NCI-H128 (cell line): ENCODE measurements around the gene ASCL2.

ENCODE experiments used
- DNase-seq: peaks from one replicate; lab custom pipeline; 2025; ENCODE audit not compliant: unreplicated experiment; lab: John Stamatoyannopoulos, UW

Gene ASCL2

DNA sequence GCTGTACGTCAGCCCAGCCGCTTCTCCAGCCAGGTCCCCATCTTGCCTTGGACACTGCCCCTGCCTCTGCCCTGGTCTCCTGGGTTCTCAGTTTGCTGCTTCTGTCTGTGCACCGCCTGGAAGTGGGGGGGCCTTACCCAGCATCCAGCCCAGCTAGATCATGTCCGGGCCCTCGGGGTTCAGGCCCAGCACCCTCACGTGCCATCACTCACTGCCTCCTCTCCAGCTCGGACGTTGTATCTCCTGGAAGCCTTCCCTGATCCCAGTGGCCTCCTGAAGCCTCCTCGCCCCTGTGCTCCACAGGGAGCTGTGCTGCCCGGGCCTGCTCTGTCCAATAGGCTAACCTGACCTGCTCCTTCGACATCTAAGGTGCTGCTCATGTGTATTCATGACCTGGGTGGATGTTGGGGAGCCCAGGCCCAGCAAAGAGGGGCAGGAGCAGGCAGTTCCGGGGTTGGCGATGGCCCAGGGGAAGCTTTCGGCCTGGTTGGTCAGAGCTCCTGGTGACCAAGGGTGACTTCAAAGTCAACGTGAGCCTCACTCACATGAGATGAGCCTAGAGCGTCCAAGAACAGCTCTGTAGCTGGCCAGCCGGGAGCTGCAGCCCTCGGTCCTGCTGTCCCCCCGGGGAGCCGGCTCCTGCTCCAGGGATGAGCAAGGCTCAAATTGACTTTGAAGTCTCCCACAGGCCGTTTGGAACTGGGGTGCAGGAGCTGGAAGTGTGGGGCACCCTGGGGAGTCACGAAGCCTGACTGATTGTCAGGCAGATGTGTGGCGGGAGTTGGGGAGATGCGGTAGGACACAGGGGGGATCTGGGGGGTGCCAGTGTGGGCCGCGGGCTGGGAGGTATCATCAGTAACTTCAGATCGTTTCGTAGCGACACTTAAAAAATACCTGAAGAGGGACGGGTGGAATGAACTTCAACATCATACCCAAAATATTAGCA is 5.2 kb upstream of the ASCL2 start:
- DNase-seq = no peak

DNA sequence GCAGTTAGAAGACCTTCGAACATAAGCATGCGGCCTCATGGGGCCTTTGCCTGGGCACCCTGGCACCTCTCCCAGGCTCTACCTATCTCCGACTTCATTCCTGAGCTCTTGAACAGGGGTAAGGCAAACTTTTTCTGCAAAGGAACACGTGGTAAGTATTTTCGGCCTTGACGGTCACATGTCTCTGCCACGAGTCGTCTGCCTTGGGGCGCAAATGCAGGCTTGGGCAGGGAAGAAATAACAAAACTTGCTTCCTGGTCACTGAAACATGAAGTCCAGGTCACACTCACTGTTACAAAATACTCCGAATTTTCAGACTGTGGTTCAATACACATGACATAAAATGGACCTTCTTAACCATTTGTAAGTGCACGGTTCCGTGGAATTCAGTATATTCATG is 3.4 kb upstream of the ASCL2 start:
- DNase-seq = no peak

- DNase-seq = no peak
Observed at GRCh38 chr11:2273311-2273710, 2.9 kb upstream of the ASCL2 start.

DNA sequence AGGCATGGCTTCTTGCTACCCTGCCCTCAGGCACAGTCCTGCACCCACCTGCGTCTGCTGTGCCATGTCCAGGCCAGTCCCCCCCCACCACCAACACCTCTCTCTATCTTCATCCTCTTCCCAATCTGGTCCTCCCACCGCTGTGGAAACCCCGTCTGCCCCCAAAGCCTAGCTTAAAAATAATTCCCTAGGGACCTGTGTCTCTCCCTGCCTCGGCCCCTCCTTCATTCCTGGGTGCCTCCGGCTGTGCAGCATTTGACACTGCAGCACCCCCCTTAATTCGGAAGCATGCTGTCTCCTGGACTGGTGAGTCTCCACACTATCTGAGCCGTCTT is 2.5 kb upstream of the ASCL2 start:
- no peak for DNase-seq

DNA sequence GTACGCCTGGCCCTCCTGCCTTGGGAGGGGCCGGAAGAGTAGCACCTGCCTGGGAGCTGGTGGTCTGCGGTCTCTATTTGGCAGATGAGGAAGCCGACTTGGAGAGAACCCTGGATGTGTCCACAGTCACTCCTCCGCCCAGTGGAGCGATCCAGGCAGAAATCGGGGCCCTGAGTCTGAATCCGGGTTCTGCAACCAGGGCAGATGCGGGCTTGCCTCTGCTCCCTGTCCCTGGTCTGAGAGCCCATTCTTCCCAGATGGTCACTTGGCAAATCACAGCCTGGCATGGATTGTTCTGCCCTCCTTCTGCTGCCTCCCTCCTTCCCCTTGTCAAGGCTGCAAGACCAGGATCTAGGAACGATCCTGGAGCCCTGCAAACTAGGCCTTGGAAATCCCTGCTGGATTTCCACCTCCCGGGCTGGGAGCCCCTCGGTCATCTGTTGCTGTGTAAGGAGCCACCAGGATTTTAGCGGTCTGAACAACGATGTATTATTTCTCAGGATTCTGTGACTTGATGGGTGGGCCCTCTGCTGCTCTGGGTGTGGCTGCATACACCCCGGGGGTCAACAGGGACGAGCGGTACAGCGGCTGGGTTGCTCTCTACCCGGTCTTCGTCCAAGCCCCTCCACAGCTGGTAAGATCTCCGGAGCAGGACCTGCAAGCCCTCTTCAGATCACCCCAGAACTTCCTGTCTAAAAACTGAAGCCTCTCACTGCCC is 2.0 kb upstream of the ASCL2 start:
- DNase-seq = no peak

DNA sequence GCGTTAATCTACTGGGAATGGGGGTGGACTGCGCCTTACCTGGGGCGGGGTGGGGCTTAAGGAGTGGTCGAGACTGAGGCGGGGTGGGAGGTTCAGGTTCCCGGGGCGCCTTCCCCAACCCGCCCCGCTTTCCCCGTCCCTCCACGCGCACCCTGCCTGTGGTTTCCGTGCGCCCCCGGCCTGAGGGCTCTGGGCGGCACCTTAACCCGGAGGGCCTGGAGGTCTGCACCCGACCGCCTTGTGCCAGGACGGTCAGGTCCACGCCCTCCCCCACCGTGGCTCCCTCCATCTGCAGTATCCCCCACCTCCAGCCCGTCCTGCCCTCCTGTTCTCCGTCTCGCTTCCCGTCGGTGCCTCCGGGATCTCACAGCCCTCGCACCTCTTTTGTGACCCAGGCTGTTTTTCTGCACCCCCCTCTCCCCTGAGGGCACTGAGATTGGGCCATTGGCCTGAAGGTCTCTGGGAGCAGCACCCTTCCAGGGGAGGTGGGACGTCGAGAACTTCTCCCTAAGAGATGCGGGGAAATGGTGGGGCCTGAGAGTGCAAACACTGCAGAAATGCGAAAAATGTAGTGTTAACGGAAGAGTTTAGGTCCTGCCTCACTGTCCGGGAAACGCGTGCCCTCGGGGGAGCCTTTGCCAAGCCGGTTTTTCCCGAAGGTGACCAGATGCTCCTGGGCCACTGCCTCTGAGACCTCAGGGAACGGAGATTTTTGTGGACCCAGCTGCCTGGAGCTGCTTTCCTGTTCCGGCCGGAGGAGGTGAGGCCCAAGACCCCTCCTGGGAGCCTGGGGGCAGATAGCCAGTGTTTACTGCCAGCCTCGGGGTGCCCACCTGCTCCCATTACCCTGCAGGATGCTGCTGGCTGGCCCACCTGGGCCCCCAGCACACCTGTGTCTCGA is 1.2 kb upstream of the ASCL2 start:
- no peak for DNase-seq

DNA sequence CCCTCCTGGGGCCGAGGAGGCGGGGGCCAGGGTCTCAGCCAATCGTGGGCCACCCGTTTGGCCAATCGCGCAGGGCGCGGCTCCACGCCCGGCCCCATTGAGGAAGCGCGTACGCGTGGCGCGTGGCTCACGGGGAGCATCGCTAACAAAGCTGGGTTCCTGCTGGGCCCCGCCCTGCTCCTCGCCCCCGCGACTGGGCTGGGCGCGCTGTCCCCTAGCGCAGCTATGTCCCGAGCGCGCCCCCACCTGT is 614 bp upstream of the ASCL2 start:
- no peak for DNase-seq

DNA sequence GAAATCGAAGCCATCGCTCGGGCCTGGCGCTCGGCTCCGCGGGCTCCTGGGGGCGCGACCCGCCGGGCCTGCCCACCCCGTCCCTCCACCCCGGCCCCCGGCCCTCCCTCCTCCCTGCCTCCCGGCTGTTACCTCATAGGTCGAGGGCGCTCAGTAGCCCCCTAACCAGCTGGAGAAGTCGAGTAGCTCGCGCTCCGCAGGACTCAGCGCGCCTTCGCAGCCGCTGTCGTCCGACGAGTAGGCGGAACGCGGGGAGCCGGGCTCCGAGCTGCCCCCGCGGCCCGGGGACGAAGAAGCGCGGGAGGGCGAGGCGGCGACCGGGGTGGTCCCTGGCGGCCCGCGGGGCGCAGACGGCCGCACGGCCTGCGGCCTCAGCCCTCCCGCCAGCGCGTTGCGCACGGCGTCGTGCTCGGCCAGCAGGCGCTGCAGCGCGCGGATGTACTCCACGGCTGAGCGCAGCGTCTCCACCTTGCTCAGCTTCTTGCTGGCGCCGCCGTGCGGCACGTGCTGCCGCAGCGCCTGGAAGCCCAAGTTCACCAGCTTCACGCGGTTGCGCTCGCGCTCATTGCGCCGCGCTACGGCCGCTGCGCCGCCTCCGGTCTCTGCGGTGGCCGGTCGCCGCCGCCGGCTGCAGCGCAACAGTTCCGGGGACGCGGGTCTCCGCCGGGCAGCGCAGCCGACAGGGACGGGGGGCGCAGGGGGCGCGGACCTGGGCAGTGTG is 627 bp downstream of the ASCL2 start:
- DNase-seq = peak; percentile 16

- no peak for DNase-seq
Observed at GRCh38 chr11:2268729-2269600, 1.4 kb downstream of the ASCL2 start.

GRCh38 chr11:2267851-2268728 is 2.3 kb downstream of the ASCL2 start:
- DNase-seq = no peak

- no peak for DNase-seq
Observed at GRCh38 chr11:2267306-2267850, 3.0 kb downstream of the ASCL2 start.

- no peak for DNase-seq
Observed at GRCh38 chr11:2266586-2267305, 3.6 kb downstream of the ASCL2 start.

- no peak for DNase-seq
Observed at GRCh38 chr11:2265854-2266585, 4.4 kb downstream of the ASCL2 start.

DNA sequence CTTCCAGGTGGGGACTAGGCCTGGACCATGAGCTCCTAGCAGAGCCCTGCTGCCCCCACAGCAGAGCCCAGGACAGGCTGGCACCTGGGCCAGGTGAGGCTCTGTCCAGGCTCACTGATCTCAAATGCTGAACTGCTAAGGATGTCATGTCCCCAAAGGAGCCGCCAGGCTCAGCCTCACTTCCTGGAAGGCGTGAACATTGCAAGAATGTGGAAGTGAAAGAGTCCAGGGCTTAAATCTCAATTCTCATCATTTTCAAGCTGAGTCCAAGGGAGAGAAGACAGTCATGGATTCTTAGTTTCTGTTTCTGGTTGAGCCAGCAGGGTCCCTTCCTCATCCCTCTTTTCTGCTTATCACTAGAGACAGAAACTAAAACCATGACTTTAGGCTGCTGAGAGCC is 5.0 kb downstream of the ASCL2 start:
- DNase-seq = no peak

- DNase-seq = no peak
Observed at GRCh38 chr11:2264366-2265053, 5.9 kb downstream of the ASCL2 start.

DNA sequence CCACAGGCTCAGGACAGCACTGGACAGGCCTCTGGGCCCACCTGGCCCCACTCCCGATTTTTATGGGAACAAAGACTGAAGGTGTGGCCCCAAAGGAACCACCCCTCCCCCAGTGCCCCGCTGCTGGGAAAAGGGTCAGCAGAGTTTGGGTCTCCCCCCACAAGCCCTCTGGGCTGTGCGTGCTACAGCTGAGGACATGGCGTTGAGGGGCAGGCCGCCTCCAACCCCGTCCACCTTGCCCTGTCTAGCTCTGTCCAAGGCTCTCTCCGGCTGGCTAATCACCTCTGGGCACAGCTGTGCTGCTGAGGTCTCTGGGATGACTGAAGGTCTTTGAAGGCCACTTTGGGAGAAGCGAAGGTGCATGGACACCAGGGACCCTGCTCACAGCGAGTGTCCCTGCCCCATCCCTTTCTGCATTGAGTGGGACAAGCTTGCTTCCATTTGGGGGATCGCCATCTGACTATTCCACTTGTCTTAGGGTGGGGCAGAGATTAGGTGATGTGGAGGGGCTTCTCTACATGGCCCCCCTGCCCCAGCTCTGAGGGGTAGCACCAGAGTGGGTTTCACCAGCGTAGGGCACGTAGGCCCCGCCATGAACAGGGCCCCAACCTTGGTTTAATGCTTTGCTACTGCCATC is 6.5 kb downstream of the ASCL2 start:
- DNase-seq = no peak
